GM12878 (cell line): Measurements from ENCODE around the gene TIMP2. TPM values are rescaled to one million over a fixed set of nuclear protein-coding genes. Genes with fewer than 3 reads are reported as not detected.

ENCODE experiments used
- ATAC-seq: fragments of 200-7000 bp; cut with Tn5 transposase; 3 replicates; pipeline ENCODE4 v1.9.1; 2020; ENCODE audit warnings: mild to moderate bottlenecking, moderate library complexity
- BruUV-seq: library from RNA; stranded (reverse); fragments of 400-500 nt; replicated peaks from 2 replicates; lab custom pipeline; 2021; lab: Mats Ljungman, UMichigan
- CTCF ChIA-PET: fragments of 300-600 bp; sonication (Branson Sonifier 250); formaldehyde crosslinking; extraction: SDS; loops from one replicate; lab custom pipeline; 2021; ENCODE audit warnings: inconsistent platforms; lab: Yijun Ruan, JAX
- POLR2A ChIA-PET: fragments of 350-600 bp; formaldehyde crosslinking; extraction: SDS; loops from one replicate; lab custom pipeline; 2021; ENCODE audit warnings: inconsistent platforms; lab: Charles Lee
- RAD21 ChIA-PET: fragments of 300-600 bp; sonication (Branson Sonifier 250); formaldehyde crosslinking; loops from one replicate; lab custom pipeline; 2023; ENCODE audit warnings: antibody characterized with exemption; ENCODE audit not compliant: unreplicated experiment; lab: Charles Lee
- SMC1A ChIA-PET: fragments of 300-600 bp; sonication (Branson Sonifier 250); formaldehyde crosslinking; loops from one replicate; lab custom pipeline; 2023; ENCODE audit not compliant: unreplicated experiment, uncharacterized antibody; lab: Charles Lee
- DNase-seq: peaks from one replicate; pipeline ENCODE4 v3.0.0-alpha.2; 2011; ENCODE audit warnings: low read depth, low spot score
- FAIRE-seq: peaks from 3 replicates; lab custom pipeline; 2011; peaks lifted over from hg19 to GRCh38; lab: Jason Lieb, UNC
- H2AFZ ChIP-seq: 2 replicates; pipeline ENCODE4 v1.6.0; 2011; ENCODE audit warnings: low read depth, low read length, control low read depth; ENCODE audit not compliant: control insufficient read depth
- H3K27ac ChIP-seq: 2 replicates; pipeline ENCODE4 v1.5.1; 2011; ENCODE audit warnings: control low read depth; ENCODE audit not compliant: control insufficient read depth, insufficient read depth
- H3K27me3 ChIP-seq, 2 experiments: replicated peaks in 1 of 2; 2 replicates each; pipeline versions ENCODE4 v1.6.0 to v1.6.1; 2011; ENCODE audit warnings: low read length in 1 of 2; ENCODE audit not compliant: control insufficient read depth in 2 of 2, insufficient read depth in 2 of 2
- H3K36me3 ChIP-seq, 2 experiments: 2 replicates each; pipeline ENCODE4 v1.5.1; 2011; ENCODE audit warnings: low read length in 1 of 2; ENCODE audit not compliant: control insufficient read depth in 2 of 2, insufficient read depth in 2 of 2
- H3K4me1 ChIP-seq: 2 replicates; pipeline ENCODE4 v1.6.1; 2011; ENCODE audit warnings: mild to moderate bottlenecking, low read length, moderate library complexity, mixed read lengths; ENCODE audit not compliant: control insufficient read depth, insufficient read depth
- H3K4me2 ChIP-seq: 2 replicates; pipeline ENCODE4 v1.6.0; 2011; ENCODE audit warnings: control low read depth; ENCODE audit not compliant: control insufficient read depth, insufficient read depth
- H3K4me3 ChIP-seq: fragments of 200-600 bp; sonication (generic); 2 replicates; pipeline ENCODE4 v1.5.1; 2016
- H3K79me2 ChIP-seq: 2 replicates; pipeline ENCODE4 v1.6.0; 2011; ENCODE audit warnings: low read length; ENCODE audit not compliant: control insufficient read depth, insufficient read depth
- H3K9ac ChIP-seq: 2 replicates; pipeline ENCODE4 v1.8.0; 2011; ENCODE audit warnings: low read length, control low read depth, mixed read lengths; ENCODE audit not compliant: control insufficient read depth, insufficient read depth
- H3K9me3 ChIP-seq: replicated peaks from 3 replicates; pipeline ENCODE4 v1.5.1; 2011; ENCODE audit warnings: mild to moderate bottlenecking, low read length; ENCODE audit not compliant: control insufficient read depth, insufficient read depth
- H4K20me1 ChIP-seq: 2 replicates; pipeline ENCODE4 v1.6.0; 2011; ENCODE audit not compliant: control insufficient read depth, insufficient read depth
- CREM ChIP-seq: IDR thresholded peaks from 2 replicates; pipeline ENCODE4 v1.6.1; 2014; ENCODE audit warnings: antibody characterized with exemption, low read depth
- MEF2B ChIP-seq: fragments of 450-650 bp; IDR thresholded peaks from 2 replicates; pipeline ENCODE4 v1.6.1; 2018; ENCODE audit warnings: mild to moderate bottlenecking, moderate library complexity; ENCODE audit not compliant: partially characterized antibody, poor library complexity, severe bottlenecking
- MYC ChIP-seq: IDR thresholded peaks from 2 replicates; pipeline ENCODE4 v1.6.1; 2011; ENCODE audit warnings: mild to moderate bottlenecking, low read length, moderate library complexity, inconsistent platforms; ENCODE audit not compliant: insufficient read depth, insufficient replicate concordance, insufficient read length, severe bottlenecking
- SIN3A ChIP-seq: IDR thresholded peaks from 2 replicates; pipeline ENCODE4 v1.6.1; 2012; ENCODE audit warnings: low read depth, low read length, improper control_type of control experiment
- SMC3 ChIP-seq: IDR thresholded peaks from 2 replicates; pipeline ENCODE4 v1.6.1; 2011; ENCODE audit warnings: low read length, improper control_type of control experiment, borderline replicate concordance
- SP1 ChIP-seq: IDR thresholded peaks from one replicate; pipeline ENCODE4 v1.6.1; 2011; ENCODE audit warnings: low read depth, low read length
- SPI1 ChIP-seq: IDR thresholded peaks from 2 replicates; pipeline ENCODE4 v1.6.1; 2011; ENCODE audit warnings: low read depth, mild to moderate bottlenecking, low read length, moderate library complexity, borderline replicate concordance; ENCODE audit not compliant: insufficient read depth
- YBX1 ChIP-seq: fragments of 450-650 bp; IDR thresholded peaks from 2 replicates; pipeline ENCODE4 v1.6.1; 2016; ENCODE audit warnings: antibody characterized with exemption
- WGBS: methylation state at CpG from one replicate; pipeline ENCODE4 v1.1.6; 2016; ENCODE audit warnings: low lambda C conversion rate; ENCODE audit not compliant: insufficient replicate concordance, insufficient coverage; ENCODE audit errors: missing lambda C conversion rate; 5-methylcytosine and 5-hydroxymethylcytosine counted together
- in situ Hi-C: fragments of 300-500 bp; cut with MboI; formaldehyde crosslinking; loops from 9 replicates; pipeline ENCODE4 v1.14.3; 2018; ENCODE audit warnings: mixed read lengths
- intact Hi-C: fragments of 100-400 bp; cut with micrococcal nuclease; formaldehyde crosslinking; loops from one replicate; pipeline ENCODE4 v1.14.2; 2022; ENCODE audit not compliant: unreplicated experiment
- polyA plus RNA-seq, 11 experiments: library from polyadenylated mRNA; depleted of rRNA in 4 of 11; unstranded in 6 of 11; stranded (reverse) in 5 of 11; fragments of >200 nt; fragmentation: Nextera tagmentation in 4 of 11; fragmentation: Illumina TruSeq in 1 of 11; extraction: Ambion mirVana in 4 of 11; extraction: Trizol in 1 of 11; gene quantifications; 1 replicate in 1 of 11; 2 replicates in 10 of 11; pipeline versions ENCODE4 v1.2.1 to v1.2.3, GENCODE V29; 2011 to 2016; ENCODE audit warnings: inconsistent platforms in 2 of 11, missing spikeins in 2 of 11, low read depth in 1 of 11
- total RNA-seq, 4 experiments: library from RNA; depleted of rRNA in 3 of 4; stranded (reverse); fragments of >200 nt in 3 of 4; fragmentation: Illumina TruSeq in 1 of 4; extraction: Trizol in 1 of 4; gene quantifications; 2 replicates each; pipeline versions ENCODE4 v1.2.1 to v1.2.3, GENCODE V29; 2013 to 2021
- TF ChIP-seq, protein P1 (sequence below), 3 experiments: IDR thresholded peaks in 2 of 3; conservative IDR thresholded peaks in 1 of 3; 2 replicates each; pipeline ENCODE4 v1.5.1; 2011; ENCODE audit warnings: low read depth in 3 of 3, low read length in 3 of 3, mild to moderate bottlenecking in 3 of 3, control low read depth in 2 of 3, moderate library complexity in 2 of 3, inconsistent platforms in 1 of 3, mixed read lengths in 1 of 3; ENCODE audit not compliant: control insufficient read depth in 2 of 3, insufficient read depth in 1 of 3; ENCODE audit errors: extremely low read depth in 1 of 3
- TF ChIP-seq, protein P2 (sequence below): fragments of 450-650 bp; IDR thresholded peaks from 2 replicates; pipeline ENCODE4 v1.6.1; 2018; ENCODE audit warnings: borderline replicate concordance, mild to moderate bottlenecking; ENCODE audit not compliant: partially characterized antibody
- TF ChIP-seq, protein P3 (sequence below): IDR thresholded peaks from 2 replicates; pipeline ENCODE4 v1.6.1; 2011; ENCODE audit warnings: borderline replicate concordance, low read depth, mild to moderate bottlenecking, moderate library complexity, mixed read lengths, low read length; ENCODE audit not compliant: insufficient read depth; ENCODE audit errors: extremely low read length
- TF ChIP-seq, protein P4 (sequence below): IDR thresholded peaks from 2 replicates; pipeline ENCODE4 v1.6.1; 2012; ENCODE audit warnings: mild to moderate bottlenecking, low read depth, low read length

Gene TIMP2
- total and polyA plus RNA-seq, 10 of the 15 experiments (the other 5 are each of a cell fraction or from before 2014, with no cell fraction given), result 0.03 to 0.41 (median 0.04) TPM; not detected in 7

DNA sequence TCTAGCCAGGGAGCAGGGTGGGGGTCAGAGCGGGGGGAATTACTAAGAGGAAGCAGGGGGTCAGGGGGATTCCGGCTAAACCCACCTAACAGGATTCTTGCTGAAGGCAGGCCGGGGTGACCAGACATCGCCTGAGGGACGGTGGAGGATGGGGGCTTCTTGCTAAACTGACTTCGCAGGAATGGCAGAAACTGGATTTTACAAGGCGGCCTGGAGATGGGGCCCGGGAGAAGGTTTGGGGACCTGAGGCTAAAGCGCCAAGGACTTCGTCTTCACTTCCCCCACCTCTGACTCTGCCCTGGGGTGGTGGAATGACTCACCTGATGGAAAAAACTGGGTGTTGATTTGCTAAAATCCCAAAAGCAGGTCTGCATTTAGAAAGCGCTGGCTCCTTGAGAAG lies 31.1 kb upstream of the TIMP2 start:
- intact Hi-C loops (no loop called here), in situ Hi-C loops (no loop called here)
- BruUV-seq, result no TSS peak
- 38% methylated on average over 11 of the region's 11 CpGs for WGBS
- ChIA-PET CTCF (interaction anchor here (1.7 kb wide), 1 partner anchor 15 kb away, joined by 8 read pairs; no protein-coding TSS in a partner anchor), SMC1A (no interaction called here), RAD21 (no interaction called here), POLR2A (no interaction called here)
- Histone ChIP-seq H3K4me1 (no peaks in the 10 kb centered on the region), H3K9ac (no peak overlapping the region), H3K27ac (no peak overlapping the region), H3K4me3 (no peak overlapping the region), H3K9me3 (no peaks in the 10 kb centered on the region; the same call in 1 of the 3 replicates), H3K36me3 (no peaks in the 10 kb centered on the region), H3K79me2 (no peaks in the 10 kb centered on the region), H2AFZ (no peak overlapping the region), H4K20me1 (no peaks in the 10 kb centered on the region), H3K27me3 (no peaks in the 10 kb centered on the region; a peak in 2 of 4 replicates), H3K4me2 (no peak overlapping the region)
- DNase-seq (no peak), ATAC-seq (no peak), FAIRE-seq (no peak)
- TF ChIP-seq YBX1 (no peak), MYC (no peak), SIN3A (no peak), MEF2B (no peak), SP1 (no peak), SMC3 (no peak), CREM (no peak), SPI1 (no peak)
- TF ChIP-seq, protein P1, sequence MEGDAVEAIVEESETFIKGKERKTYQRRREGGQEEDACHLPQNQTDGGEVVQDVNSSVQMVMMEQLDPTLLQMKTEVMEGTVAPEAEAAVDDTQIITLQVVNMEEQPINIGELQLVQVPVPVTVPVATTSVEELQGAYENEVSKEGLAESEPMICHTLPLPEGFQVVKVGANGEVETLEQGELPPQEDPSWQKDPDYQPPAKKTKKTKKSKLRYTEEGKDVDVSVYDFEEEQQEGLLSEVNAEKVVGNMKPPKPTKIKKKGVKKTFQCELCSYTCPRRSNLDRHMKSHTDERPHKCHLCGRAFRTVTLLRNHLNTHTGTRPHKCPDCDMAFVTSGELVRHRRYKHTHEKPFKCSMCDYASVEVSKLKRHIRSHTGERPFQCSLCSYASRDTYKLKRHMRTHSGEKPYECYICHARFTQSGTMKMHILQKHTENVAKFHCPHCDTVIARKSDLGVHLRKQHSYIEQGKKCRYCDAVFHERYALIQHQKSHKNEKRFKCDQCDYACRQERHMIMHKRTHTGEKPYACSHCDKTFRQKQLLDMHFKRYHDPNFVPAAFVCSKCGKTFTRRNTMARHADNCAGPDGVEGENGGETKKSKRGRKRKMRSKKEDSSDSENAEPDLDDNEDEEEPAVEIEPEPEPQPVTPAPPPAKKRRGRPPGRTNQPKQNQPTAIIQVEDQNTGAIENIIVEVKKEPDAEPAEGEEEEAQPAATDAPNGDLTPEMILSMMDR (IDR thresholded peaks at IDR 0.05 in 2 of 3, conservative IDR thresholded peaks at IDR 0.05 in 1 of 3; ENCODE audit: control insufficient read depth in 2 of 3, extremely low read depth in 1 of 3, insufficient read depth in 1 of 3, low read depth in 3 of 3, low read length in 3 of 3), result no peak
- TF ChIP-seq, protein P2, sequence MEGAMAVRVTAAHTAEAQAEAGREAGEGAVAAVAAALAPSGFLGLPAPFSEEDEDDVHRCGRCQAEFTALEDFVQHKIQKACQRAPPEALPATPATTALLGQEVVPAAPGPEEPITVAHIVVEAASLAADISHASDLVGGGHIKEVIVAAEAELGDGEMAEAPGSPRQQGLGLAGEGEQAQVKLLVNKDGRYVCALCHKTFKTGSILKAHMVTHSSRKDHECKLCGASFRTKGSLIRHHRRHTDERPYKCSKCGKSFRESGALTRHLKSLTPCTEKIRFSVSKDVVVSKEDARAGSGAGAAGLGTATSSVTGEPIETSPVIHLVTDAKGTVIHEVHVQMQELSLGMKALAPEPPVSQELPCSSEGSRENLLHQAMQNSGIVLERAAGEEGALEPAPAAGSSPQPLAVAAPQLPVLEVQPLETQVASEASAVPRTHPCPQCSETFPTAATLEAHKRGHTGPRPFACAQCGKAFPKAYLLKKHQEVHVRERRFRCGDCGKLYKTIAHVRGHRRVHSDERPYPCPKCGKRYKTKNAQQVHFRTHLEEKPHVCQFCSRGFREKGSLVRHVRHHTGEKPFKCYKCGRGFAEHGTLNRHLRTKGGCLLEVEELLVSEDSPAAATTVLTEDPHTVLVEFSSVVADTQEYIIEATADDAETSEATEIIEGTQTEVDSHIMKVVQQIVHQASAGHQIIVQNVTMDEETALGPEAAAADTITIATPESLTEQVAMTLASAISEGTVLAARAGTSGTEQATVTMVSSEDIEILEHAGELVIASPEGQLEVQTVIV, result no peak
- TF ChIP-seq, protein P3, sequence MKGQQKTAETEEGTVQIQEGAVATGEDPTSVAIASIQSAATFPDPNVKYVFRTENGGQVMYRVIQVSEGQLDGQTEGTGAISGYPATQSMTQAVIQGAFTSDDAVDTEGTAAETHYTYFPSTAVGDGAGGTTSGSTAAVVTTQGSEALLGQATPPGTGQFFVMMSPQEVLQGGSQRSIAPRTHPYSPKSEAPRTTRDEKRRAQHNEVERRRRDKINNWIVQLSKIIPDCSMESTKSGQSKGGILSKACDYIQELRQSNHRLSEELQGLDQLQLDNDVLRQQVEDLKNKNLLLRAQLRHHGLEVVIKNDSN, result no peak
- TF ChIP-seq, protein P4, sequence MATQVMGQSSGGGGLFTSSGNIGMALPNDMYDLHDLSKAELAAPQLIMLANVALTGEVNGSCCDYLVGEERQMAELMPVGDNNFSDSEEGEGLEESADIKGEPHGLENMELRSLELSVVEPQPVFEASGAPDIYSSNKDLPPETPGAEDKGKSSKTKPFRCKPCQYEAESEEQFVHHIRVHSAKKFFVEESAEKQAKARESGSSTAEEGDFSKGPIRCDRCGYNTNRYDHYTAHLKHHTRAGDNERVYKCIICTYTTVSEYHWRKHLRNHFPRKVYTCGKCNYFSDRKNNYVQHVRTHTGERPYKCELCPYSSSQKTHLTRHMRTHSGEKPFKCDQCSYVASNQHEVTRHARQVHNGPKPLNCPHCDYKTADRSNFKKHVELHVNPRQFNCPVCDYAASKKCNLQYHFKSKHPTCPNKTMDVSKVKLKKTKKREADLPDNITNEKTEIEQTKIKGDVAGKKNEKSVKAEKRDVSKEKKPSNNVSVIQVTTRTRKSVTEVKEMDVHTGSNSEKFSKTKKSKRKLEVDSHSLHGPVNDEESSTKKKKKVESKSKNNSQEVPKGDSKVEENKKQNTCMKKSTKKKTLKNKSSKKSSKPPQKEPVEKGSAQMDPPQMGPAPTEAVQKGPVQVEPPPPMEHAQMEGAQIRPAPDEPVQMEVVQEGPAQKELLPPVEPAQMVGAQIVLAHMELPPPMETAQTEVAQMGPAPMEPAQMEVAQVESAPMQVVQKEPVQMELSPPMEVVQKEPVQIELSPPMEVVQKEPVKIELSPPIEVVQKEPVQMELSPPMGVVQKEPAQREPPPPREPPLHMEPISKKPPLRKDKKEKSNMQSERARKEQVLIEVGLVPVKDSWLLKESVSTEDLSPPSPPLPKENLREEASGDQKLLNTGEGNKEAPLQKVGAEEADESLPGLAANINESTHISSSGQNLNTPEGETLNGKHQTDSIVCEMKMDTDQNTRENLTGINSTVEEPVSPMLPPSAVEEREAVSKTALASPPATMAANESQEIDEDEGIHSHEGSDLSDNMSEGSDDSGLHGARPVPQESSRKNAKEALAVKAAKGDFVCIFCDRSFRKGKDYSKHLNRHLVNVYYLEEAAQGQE, result no peak
